ENCODE data around the gene ROGDI.

ROGDI gene

GRCh38 chr16:4847774-4848587 lies 45.5 kb upstream of the ROGDI start:
- peak; percentile 11 for ATAC-seq
- TF ChIP-seq TOX (CRISPR knock-in tag; IDR thresholded peaks at IDR 0.05; ENCODE audit: borderline replicate concordance) (no peak), ISL1 (CRISPR knock-in tag; IDR thresholded peaks at IDR 0.05) (no peak), SNAI2 (CRISPR knock-in tag; IDR thresholded peaks at IDR 0.05) (no peak), ZNF8 (CRISPR knock-in tag; IDR thresholded peaks at IDR 0.05) (no peak), ZFP30 (CRISPR knock-in tag; IDR thresholded peaks at IDR 0.05) (no peak), TCF4 (CRISPR knock-in tag; IDR thresholded peaks at IDR 0.05; ENCODE audit: borderline replicate concordance) (no peak), ARNTL (CRISPR knock-in tag; IDR thresholded peaks at IDR 0.05; ENCODE audit: borderline replicate concordance, low read depth) (no peak), ESRRG (CRISPR knock-in tag; IDR thresholded peaks at IDR 0.05) (no peak), PPARA (CRISPR knock-in tag; IDR thresholded peaks at IDR 0.05; ENCODE audit: borderline replicate concordance) (no peak), ZC3H10 (CRISPR knock-in tag; IDR thresholded peaks at IDR 0.05) (no peak), TSHZ2 (CRISPR knock-in tag; IDR thresholded peaks at IDR 0.05) (no peak), RARB (CRISPR knock-in tag; IDR thresholded peaks at IDR 0.05) (no peak)
- TF ChIP-seq, protein P1, sequence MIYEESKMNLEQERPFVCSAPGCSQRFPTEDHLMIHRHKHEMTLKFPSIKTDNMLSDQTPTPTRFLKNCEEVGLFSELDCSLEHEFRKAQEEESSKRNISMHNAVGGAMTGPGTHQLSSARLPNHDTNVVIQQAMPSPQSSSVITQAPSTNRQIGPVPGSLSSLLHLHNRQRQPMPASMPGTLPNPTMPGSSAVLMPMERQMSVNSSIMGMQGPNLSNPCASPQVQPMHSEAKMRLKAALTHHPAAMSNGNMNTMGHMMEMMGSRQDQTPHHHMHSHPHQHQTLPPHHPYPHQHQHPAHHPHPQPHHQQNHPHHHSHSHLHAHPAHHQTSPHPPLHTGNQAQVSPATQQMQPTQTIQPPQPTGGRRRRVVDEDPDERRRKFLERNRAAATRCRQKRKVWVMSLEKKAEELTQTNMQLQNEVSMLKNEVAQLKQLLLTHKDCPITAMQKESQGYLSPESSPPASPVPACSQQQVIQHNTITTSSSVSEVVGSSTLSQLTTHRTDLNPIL (CRISPR knock-in tag; IDR thresholded peaks at IDR 0.05; ENCODE audit: low read depth): no peak
- TF ChIP-seq, protein P2, sequence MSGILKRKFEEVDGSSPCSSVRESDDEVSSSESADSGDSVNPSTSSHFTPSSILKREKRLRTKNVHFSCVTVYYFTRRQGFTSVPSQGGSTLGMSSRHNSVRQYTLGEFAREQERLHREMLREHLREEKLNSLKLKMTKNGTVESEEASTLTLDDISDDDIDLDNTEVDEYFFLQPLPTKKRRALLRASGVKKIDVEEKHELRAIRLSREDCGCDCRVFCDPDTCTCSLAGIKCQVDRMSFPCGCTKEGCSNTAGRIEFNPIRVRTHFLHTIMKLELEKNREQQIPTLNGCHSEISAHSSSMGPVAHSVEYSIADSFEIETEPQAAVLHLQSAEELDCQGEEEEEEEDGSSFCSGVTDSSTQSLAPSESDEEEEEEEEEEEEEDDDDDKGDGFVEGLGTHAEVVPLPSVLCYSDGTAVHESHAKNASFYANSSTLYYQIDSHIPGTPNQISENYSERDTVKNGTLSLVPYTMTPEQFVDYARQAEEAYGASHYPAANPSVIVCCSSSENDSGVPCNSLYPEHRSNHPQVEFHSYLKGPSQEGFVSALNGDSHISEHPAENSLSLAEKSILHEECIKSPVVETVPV (CRISPR knock-in tag; IDR thresholded peaks at IDR 0.05): no peak

DNA sequence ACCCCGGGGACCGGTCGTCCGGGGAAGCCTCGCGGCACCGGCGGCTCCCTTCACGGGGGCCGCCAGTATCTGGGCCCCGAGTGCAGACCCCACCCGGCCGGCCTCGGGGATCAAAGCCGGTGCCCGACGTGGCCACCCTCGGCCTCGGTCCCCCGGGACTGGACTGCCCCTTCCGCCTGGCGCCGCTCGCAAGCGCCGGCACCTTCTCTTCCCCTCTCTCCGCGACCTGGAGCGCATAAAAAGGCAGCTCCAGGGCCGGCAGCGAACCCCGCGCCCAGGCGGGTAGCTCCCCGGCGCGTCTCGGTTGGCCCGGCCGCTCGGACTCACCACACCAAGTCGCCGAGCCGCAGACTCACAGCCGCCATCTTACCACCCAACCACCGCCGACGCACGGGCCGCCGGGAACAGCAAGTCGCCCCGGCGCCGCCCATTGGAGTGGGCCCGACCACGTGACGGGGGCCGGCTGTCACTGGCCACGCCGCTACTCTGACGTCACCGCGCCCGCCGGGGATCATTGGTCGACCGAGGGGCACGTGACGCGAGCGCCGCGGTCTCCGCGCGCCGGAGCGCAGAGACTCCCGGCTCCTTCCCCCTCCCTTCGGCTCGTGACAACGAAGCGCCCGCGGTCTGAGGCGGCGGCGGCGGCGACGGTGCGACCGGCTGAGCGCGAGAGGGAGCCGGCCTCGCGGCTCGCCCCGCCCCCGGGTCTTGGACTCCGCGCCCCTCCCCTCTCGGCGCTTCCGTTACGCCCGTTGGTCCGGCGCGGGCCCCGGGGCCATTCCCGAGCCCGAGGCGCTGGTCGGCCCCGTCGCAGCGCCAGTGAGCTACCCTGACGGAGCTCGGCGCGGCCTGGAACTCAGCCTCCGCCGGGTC lies 44.7 kb upstream of the ROGDI start, which contains the start of the genes GLYR1 and UBN1:
TSS of gene GLYR1 (minus strand) at position 388 of the 873 bp plus-strand sequence. CDS start at position 365, 23 bp downstream.
TSS of gene UBN1 (plus strand) at position 581 of the 873 bp plus-strand sequence. CDS start 5,437 bp downstream, outside the sequence.
- peak; percentile 95 for ATAC-seq
- TF ChIP-seq RARB (CRISPR knock-in tag; IDR thresholded peaks at IDR 0.05) (no peak), ARNTL (CRISPR knock-in tag; IDR thresholded peaks at IDR 0.05; ENCODE audit: borderline replicate concordance, low read depth) (no peak), TOX (CRISPR knock-in tag; IDR thresholded peaks at IDR 0.05; ENCODE audit: borderline replicate concordance) (no peak), PPARA (CRISPR knock-in tag; IDR thresholded peaks at IDR 0.05; ENCODE audit: borderline replicate concordance) (no peak), ZFP3 (CRISPR knock-in tag; IDR thresholded peaks at IDR 0.05) (no peak), ZNF70 (CRISPR knock-in tag; IDR thresholded peaks at IDR 0.05) (no peak), CSDC2 (CRISPR knock-in tag; IDR thresholded peaks at IDR 0.05) (no peak)
- TF ChIP-seq, protein P3, sequence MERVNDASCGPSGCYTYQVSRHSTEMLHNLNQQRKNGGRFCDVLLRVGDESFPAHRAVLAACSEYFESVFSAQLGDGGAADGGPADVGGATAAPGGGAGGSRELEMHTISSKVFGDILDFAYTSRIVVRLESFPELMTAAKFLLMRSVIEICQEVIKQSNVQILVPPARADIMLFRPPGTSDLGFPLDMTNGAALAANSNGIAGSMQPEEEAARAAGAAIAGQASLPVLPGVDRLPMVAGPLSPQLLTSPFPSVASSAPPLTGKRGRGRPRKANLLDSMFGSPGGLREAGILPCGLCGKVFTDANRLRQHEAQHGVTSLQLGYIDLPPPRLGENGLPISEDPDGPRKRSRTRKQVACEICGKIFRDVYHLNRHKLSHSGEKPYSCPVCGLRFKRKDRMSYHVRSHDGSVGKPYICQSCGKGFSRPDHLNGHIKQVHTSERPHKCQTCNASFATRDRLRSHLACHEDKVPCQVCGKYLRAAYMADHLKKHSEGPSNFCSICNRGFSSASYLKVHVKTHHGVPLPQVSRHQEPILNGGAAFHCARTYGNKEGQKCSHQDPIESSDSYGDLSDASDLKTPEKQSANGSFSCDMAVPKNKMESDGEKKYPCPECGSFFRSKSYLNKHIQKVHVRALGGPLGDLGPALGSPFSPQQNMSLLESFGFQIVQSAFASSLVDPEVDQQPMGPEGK (CRISPR knock-in tag; IDR thresholded peaks at IDR 0.05; ENCODE audit: borderline replicate concordance): no peak

DNA sequence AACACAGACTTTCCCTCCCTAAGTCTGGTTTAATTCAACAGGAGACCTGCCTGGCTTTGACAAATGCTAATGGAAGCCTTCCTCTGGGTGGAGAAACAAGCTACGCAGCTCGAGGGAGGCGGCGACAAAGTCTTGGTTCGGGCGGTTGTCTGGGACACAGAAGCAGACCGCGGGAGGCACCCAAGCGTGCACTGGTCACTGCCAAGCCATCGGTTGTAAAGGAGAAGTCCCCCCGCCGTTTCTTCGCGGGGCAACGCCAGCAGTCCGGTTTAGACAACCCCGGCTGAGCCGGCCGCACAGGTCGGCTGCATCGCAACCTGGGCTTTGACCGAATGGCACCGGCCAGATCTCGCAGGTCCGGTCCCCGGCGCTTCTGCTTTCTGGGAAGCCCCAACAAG lies 44.1 kb upstream of the ROGDI start:
- peak; percentile 72 for ATAC-seq
- no peak for TF ChIP-seq GLIS3 (CRISPR knock-in tag; IDR thresholded peaks at IDR 0.05)
- TF ChIP-seq ZNF565 (CRISPR knock-in tag; conservative IDR thresholded peaks at IDR 0.05; ENCODE audit: low read depth): no peak
- TF ChIP-seq TOX (CRISPR knock-in tag; IDR thresholded peaks at IDR 0.05; ENCODE audit: borderline replicate concordance): no peak
- no peak for TF ChIP-seq POU6F1 (CRISPR knock-in tag; IDR thresholded peaks at IDR 0.05; ENCODE audit: borderline replicate concordance, low read depth)
- TF ChIP-seq ZC3H10 (CRISPR knock-in tag; IDR thresholded peaks at IDR 0.05): no peak
- TF ChIP-seq ISL1 (CRISPR knock-in tag; IDR thresholded peaks at IDR 0.05): no peak
- no peak for TF ChIP-seq ZFP3 (CRISPR knock-in tag; IDR thresholded peaks at IDR 0.05)
- TF ChIP-seq, protein P2 (CRISPR knock-in tag; IDR thresholded peaks at IDR 0.05): no peak
- no peak for TF ChIP-seq PPARA (CRISPR knock-in tag; IDR thresholded peaks at IDR 0.05; ENCODE audit: borderline replicate concordance)
- TF ChIP-seq ZNF8 (CRISPR knock-in tag; IDR thresholded peaks at IDR 0.05): no peak
- no peak for TF ChIP-seq ARNTL (CRISPR knock-in tag; IDR thresholded peaks at IDR 0.05; ENCODE audit: borderline replicate concordance, low read depth)

Measured in SK-N-SH treated with all-trans-retinoic acid at 6 μM for 48 hours (cell line).